Measurements from ENCODE around the gene CELF2.

DNA sequence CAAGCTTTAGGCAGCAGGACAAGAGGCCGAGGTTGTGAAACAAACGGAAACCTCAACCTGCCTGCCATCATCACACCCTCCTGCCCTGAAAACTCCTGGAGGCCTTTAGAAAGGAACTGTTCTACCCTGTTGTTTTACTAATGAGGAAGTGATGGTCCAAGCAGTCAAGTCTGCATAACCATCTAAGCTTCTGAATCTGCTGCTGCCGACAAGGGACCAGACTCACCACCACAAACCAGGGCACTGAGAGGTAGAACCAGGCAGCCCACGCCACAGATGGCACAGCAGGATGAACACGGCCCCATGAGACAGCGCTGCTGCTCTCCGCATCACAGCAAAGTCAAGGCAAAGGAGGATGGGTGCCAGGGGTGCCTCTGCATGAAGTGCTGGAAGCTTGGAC lies 209.4 kb downstream of the CELF2 start:
- TF ChIP-seq, protein P1, sequence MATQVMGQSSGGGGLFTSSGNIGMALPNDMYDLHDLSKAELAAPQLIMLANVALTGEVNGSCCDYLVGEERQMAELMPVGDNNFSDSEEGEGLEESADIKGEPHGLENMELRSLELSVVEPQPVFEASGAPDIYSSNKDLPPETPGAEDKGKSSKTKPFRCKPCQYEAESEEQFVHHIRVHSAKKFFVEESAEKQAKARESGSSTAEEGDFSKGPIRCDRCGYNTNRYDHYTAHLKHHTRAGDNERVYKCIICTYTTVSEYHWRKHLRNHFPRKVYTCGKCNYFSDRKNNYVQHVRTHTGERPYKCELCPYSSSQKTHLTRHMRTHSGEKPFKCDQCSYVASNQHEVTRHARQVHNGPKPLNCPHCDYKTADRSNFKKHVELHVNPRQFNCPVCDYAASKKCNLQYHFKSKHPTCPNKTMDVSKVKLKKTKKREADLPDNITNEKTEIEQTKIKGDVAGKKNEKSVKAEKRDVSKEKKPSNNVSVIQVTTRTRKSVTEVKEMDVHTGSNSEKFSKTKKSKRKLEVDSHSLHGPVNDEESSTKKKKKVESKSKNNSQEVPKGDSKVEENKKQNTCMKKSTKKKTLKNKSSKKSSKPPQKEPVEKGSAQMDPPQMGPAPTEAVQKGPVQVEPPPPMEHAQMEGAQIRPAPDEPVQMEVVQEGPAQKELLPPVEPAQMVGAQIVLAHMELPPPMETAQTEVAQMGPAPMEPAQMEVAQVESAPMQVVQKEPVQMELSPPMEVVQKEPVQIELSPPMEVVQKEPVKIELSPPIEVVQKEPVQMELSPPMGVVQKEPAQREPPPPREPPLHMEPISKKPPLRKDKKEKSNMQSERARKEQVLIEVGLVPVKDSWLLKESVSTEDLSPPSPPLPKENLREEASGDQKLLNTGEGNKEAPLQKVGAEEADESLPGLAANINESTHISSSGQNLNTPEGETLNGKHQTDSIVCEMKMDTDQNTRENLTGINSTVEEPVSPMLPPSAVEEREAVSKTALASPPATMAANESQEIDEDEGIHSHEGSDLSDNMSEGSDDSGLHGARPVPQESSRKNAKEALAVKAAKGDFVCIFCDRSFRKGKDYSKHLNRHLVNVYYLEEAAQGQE (IDR thresholded peaks at IDR 0.05; ENCODE audit: insufficient read depth in 1 of 2, low read depth in 2 of 2, low read length in 2 of 2) = no peak
- TF ChIP-seq TAF1 (IDR thresholded peaks at IDR 0.05; ENCODE audit: borderline replicate concordance, insufficient read depth, low read length) (no peak), POLR2AphosphoS5 (IDR thresholded peaks at IDR 0.05; ENCODE audit: low read depth, low read length) (no peak), SIN3A (IDR thresholded peaks at IDR 0.05; ENCODE audit: borderline replicate concordance, insufficient read depth, low read length) (no peak), FOXP2 (optimal IDR thresholded peaks at IDR 0.05; ENCODE audit: borderline replicate concordance, extremely low read depth, extremely low read length, insufficient read depth) (no peak)

Data from PFSK-1 (cell line).